Stimulated activated CD8-positive, alpha-beta memory T cell treated with anti-CD3 and anti-CD28 coated beads, Interleukin-15, amount 100 ng/mL, for 1 hour (primary cell): ENCODE data around the gene EFCAB9.
"Not testable (repeated sequence)": the region's sequence is repeated elsewhere in the genome, so short reads cannot be mapped to it uniquely, and the experiment has no call there.

Experiments used
- DNase-seq: peaks from one replicate; pipeline ENCODE4 v3.0.0-alpha.2; 2020; ENCODE audit warnings: low read depth

The EFCAB9 gene

DNA sequence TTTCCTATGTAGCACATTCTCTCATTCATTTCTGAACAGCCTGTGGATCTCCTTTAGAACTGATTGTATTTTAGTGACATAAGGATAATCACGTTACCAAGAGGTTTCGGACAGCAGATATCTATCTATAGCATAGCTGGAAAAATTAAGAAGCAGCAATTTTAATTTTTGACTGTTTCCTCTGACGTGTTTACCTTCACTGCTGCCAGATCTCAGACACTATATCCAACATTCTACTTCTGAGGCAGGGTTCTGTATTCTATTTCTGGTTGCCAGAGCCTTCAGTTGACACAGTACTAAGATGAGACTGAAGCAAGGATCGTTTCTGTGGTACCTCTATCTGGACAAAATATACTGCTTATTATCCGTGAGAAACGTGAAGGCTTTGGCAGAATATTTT lies at the start of gene EFCAB9:
Gene EFCAB9 (plus strand): TSS at position 301 of the 400 bp plus-strand sequence. CDS start 1 bp downstream, at position 302.
- DNase-seq = no peak

GRCh38 chr5:172144291-172144815 lies 49.6 kb upstream of the EFCAB9 start:
- DNase-seq = no peak

DNA sequence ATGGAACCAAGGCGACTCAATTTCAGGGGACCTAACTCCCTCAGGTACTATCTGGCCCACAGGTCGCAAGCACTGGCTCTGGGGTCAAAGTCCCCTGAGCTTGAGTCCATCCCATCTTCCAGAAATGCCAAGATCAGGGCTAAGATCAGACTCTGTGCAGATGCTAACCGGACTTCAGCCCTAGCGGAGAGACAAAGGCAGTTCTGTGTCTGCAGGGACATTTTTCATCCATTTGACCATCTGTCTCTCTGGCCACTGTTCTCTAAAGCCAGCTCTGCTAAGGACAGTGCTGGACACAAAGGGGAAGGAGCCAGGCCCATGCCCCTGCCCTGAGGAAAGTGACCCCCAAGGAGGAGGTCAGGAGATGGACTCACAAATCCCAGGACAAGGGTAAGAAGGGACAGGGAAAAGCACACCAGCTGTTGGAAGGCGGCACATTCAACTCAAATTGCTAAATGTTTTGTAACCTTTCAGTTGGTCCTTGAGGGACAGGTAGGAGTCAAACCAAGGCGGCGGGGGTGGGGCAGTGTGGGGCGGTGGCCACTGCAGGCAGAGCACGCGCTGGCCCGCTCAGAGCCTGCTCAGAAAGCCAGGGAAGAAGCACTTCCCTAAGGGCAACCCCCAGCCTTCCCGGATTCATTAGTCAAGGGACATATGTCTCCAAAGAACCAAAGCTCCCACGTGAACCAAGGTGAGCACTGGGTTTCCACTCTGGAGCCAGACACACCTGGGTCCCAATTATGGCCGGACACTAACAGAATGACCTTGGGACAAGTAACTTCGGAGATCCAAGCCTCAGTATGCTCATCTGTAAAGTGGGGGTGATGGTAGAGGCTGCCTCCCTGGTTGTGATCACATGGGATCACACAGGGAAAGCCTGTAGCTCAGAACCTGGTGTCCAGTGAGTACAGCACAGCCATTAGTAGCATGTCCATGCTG lies 48.8 kb upstream of the EFCAB9 start:
- DNase-seq = no peak

DNA sequence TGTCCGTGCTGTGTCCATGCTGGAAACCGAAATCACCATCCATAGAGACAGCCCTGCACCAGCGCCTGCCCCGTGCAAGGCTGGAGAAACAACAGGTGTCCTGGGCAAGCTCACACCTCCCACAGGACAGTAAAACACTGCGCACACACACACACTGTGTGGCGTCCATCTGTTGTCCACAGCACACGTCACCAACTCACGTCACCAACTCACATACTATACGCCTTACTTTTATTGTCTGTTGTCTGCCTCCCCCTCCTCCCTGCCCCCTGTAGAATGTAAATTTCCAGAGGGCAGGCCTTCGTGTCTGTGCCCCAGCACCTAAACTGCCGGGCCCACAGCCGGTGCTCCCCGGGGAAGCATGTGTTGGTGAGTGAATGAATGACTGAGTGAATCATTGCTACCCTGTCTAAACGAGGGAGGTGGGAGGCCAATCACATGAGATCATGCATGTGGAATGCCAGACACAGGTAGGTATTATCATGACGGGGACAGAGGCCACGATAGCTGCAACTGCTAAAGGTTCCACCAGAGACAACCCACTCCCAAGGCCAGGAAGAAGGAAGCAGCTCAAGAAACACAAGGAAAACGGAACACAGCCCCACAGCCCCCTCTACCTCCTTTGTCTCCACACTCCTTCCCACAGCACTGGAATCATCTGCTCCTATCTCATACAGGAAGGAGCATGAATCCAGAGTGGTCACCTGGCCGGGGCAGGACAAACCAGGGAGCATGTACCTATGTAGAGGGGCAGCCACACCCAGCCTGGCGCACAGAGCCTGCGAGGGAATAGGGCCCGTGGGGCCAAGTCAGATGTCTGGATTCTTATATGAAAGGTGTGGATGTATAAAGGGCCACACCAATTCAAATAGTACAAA lies 47.9 kb upstream of the EFCAB9 start:
- no peak for DNase-seq

GRCh38 chr5:172146748-172147092 lies 47.3 kb upstream of the EFCAB9 start:
- no peak for DNase-seq

GRCh38 chr5:172147857-172148256 lies 46.1 kb upstream of the EFCAB9 start:
- DNase-seq = no peak

- no peak for DNase-seq
These were observed 45.6 kb upstream of the EFCAB9 start for GRCh38 chr5:172148381-172148780.

DNA sequence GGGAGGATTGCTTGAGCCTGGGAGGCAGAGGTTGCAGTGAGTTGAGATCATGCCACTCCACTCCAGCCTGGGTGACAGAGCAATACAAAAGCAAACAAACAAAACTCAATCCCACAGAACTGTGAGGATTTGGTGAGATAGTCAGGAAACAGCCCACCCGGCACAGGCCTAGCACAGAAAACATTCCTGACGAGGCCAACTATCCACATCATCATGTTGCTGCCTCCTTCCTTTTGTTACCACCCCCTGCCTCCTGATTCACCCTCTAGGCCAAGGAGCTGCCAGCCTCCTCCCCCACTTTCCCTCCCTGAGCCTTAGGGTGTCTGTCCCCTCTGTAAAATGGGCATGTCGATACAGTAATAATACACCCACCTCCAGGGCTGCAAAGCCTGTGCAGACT lies 44.9 kb upstream of the EFCAB9 start:
- no peak for DNase-seq

GRCh38 chr5:172149481-172149880 lies 44.5 kb upstream of the EFCAB9 start:
- DNase-seq = not testable (repeated sequence)

DNA sequence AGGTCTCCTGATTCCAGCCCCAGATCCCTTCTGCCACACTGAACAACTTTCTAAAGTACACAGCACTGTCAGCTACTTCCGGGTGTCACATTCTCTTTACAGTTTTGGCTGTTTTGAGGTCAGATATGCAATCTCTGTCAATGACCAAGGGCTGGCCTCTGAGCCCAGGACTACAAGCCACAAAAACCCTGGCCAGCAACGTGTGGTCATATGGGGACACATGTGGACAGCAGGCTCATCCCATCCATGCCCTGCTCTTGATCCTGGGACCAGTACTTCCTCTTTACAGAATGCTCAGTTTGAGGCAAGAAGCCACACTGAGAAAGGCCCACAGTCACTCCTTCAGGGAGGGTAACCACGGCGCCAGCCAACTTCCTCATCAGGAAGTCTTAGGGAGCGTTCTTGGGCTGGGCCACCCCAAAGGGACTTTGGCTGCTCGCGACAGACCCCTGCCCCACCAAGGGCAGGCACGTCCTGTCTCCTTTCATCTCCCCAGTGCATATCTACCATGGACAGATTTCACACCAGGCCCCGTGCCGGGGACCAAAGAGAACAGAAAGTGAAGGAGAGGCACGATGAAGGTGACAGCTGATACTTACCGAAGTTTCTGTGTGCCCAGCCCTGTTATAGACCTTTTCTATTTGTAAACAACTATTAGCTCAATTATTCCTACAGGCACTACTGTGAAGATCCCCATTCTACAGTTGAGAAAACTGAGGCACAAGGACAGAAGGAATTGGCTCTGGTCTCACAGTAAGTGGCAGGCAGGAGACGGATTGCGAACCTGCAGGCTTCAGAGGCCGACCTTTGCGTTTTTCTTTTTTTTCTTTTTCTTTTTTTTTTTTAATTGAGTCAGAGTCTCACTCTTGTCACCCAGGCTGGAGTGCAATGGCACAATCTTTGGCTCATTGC lies 43.2 kb upstream of the EFCAB9 start:
- no peak for DNase-seq

DNA sequence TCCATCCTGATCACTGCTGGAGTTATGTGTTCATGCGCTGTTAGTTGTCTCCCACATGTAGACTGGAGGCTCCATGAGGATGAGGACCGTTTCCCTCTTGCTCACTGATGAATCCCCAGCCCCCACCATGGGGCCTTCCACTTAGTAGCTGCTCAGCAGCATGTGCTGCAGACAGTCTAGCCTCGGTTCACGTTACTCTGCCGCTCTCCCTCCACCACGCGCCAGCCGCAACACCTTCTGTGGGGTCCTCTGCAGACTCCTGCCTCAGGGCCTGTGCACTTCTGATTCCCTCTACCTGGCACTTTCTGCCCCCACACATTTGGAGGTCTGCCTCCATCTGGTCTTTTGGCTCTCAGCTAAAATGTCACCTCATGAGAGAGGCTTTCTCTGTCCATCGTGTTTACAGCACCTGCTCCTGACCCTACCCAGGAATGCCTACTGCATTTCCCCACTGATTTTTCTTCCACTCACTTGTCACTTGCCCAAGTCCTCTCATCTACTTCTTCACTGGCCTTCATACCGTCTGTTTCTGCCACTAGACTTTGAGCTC lies 42.2 kb upstream of the EFCAB9 start:
- DNase-seq = no peak

GRCh38 chr5:172153695-172154094 lies 40.3 kb upstream of the EFCAB9 start:
- no peak for DNase-seq

- DNase-seq = not testable (repeated sequence)
These were observed 38.9 kb upstream of the EFCAB9 start for GRCh38 chr5:172155101-172155500.

- DNase-seq = no peak
These were observed 37.4 kb upstream of the EFCAB9 start for GRCh38 chr5:172156541-172156994.

GRCh38 chr5:172159016-172159415 lies 35.0 kb upstream of the EFCAB9 start:
- no peak for DNase-seq

DNA sequence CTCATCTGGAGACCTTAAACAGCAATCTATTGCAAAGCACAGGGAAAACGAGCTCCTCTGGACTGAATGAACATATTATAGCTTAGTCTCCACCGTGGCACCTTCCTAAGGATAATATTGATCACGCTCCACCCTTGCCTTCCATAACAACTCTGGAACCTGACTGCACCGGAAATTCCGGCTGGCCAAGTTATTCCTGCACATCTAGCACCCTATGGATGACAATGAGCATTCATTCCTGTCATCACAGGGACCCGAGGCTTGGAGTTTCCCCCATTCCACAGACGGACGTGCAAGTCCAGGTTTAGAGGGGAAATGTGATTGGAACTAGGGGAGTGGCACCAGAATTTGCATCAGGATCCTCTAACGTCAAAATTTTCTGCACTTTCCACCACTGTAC lies 33.5 kb upstream of the EFCAB9 start:
- no peak for DNase-seq

DNA sequence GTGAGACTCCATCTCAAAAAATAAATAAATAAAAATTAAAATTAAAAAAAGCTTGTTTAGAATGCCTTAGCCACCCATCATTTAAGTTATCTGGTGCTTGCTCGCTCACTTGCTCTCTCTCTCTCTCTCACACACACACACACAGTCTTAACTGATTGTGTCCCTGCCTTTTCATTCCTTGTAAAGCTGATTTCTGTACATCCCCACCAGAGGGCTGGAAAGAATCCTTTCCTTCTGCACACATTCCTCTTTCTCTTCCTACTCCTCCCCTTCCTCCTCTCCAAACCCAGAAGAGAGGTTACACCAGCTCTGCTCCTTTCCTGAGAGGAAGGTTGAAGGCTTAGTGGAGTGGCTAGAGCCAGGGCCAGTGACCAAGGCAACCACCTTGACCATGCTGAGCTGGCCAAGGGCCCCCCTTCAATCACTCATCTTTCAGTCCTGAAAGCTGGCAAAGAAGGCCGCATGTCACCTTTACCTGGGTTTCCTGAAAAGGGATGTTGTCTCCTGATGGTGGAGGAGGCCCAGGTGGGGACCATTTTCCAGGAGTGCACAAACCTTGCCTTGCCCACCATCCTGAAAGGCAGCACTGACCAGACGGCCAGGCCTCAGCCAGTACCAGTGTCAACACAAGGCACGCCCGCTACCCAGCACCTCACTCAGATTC lies 31.5 kb upstream of the EFCAB9 start:
- DNase-seq = no peak

- no peak for DNase-seq
These were observed 31.0 kb upstream of the EFCAB9 start for GRCh38 chr5:172162987-172163343.

- no peak for DNase-seq
These were observed 30.6 kb upstream of the EFCAB9 start for GRCh38 chr5:172163346-172163745.

GRCh38 chr5:172164769-172165212 lies 29.2 kb upstream of the EFCAB9 start:
- no peak for DNase-seq

DNA sequence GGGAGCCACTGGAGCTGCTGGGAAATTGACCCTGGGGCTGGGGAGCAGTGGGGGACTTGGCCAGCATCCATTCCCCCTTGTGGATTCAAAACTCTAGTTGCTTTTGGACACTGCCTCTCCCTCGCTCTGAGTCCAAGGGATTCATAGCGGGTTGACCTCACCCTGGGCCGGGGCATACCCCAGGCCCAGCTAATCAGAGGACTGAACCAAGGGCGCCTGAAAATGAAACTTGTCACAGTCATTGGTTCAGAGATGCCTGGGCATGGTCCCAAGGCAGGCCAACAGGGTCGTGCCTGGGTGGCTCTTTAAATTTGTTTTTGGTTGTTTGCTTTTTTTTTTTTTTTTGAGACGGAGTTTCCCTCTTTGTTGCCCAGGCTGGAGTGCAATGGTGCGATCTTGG lies 28.5 kb upstream of the EFCAB9 start:
- no peak for DNase-seq
